HEK293 (cell line): Measurements from ENCODE around the gene MMP25.
"Not testable (repeated sequence)": the region's sequence is repeated elsewhere in the genome, so short reads cannot be mapped to it uniquely, and the experiment has no call there.

Experiments used
- GLIS1 ChIP-seq: fragments of 450-650 bp; formaldehyde crosslinking; IDR thresholded peaks from 2 replicates; pipeline ENCODE4 v1.5.1; 2016; ENCODE audit warnings: missing biosample characterization, missing genetic modification characterization
- RBAK ChIP-seq: fragments of 450-650 bp; formaldehyde crosslinking; IDR thresholded peaks from 2 replicates; pipeline ENCODE4 v1.5.1; 2016; ENCODE audit warnings: missing biosample characterization, missing genetic modification characterization
- SALL2 ChIP-seq: fragments of 450-650 bp; formaldehyde crosslinking; IDR thresholded peaks from 2 replicates; pipeline ENCODE4 v1.5.0; 2017; ENCODE audit warnings: missing biosample characterization, mild to moderate bottlenecking, missing genetic modification characterization, borderline replicate concordance
- SCRT2 ChIP-seq: fragments of 450-650 bp; formaldehyde crosslinking; IDR thresholded peaks from 2 replicates; pipeline ENCODE4 v1.5.1; 2016; ENCODE audit warnings: missing biosample characterization, missing genetic modification characterization
- ZNF623 ChIP-seq: fragments of 450-650 bp; formaldehyde crosslinking; IDR thresholded peaks from 2 replicates; pipeline ENCODE4 v1.5.1; 2016; ENCODE audit warnings: missing biosample characterization, missing genetic modification characterization
- TF ChIP-seq, protein P1 (sequence below): fragments of 450-650 bp; formaldehyde crosslinking; IDR thresholded peaks from 2 replicates; pipeline ENCODE4 v1.5.1; 2016; ENCODE audit warnings: missing biosample characterization, missing genetic modification characterization

DNA sequence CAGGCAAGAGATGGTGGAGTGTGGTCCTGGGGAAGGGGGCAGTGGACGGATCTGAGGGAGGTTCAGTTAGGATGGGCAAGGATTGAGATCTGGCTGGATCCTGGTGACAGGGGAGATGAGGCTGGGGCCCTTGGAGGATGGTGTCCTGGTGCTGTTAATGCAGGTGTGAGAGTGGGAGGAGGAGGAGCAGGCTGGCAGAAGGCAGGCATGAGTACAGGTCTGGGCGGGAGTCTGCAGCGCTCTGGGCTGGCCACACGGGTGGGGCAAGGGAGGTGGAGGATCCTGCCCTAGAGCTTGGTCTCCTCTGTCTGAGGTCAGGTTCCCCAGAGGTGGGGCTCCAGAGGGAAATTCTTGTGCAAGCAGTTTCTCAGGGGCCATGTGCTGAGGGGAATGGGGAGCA lies 25.8 kb downstream of the MMP25 start:
- TF ChIP-seq, protein P1, sequence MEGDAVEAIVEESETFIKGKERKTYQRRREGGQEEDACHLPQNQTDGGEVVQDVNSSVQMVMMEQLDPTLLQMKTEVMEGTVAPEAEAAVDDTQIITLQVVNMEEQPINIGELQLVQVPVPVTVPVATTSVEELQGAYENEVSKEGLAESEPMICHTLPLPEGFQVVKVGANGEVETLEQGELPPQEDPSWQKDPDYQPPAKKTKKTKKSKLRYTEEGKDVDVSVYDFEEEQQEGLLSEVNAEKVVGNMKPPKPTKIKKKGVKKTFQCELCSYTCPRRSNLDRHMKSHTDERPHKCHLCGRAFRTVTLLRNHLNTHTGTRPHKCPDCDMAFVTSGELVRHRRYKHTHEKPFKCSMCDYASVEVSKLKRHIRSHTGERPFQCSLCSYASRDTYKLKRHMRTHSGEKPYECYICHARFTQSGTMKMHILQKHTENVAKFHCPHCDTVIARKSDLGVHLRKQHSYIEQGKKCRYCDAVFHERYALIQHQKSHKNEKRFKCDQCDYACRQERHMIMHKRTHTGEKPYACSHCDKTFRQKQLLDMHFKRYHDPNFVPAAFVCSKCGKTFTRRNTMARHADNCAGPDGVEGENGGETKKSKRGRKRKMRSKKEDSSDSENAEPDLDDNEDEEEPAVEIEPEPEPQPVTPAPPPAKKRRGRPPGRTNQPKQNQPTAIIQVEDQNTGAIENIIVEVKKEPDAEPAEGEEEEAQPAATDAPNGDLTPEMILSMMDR, result not testable (repeated sequence)
- TF ChIP-seq ZNF623; RBAK (tag by site-specific recombination); SALL2 (tag by site-specific recombination); GLIS1 (tag by site-specific recombination); SCRT2 (tag by site-specific recombination): not testable (repeated sequence)
